ENCODE data around the gene TRPV5.
"Not testable (repeated sequence)": the region's sequence is repeated elsewhere in the genome, so short reads cannot be mapped to it uniquely, and the experiment has no call there.

Gene TRPV5

GRCh38 chr7:142933624-142934023 is at the start of gene TRPV5:
Gene TRPV5, minus strand, starts transcription at chr7:142933746. Its CDS starts 287 bp downstream, at chr7:142933459.
- DNase-seq (ENCODE audit: low read depth in 2 of 2) = no peak

- not testable (repeated sequence) for DNase-seq (ENCODE audit: low read depth in 2 of 2)
Observed at GRCh38 chr7:142978402-142978801, 44.9 kb upstream of the TRPV5 start.

DNA sequence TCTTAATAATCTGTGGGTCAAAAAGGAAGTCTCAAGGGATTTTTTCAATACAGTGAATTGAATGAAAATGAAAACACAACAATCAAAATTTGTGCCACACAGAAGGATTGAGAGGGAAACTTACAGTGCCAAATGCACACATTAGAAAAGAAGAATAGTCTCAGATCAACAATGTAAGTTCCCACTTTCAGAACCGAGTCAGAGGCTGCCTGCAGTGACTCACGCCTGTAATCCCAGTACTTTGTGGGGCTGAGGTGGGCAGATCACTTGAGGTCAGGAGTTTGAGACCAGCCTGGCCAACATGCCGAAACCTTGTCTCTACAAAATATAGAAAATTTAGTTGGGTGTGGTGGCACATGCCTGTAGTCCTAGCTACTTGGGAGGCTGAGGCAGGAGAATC is 41.1 kb upstream of the TRPV5 start:
- DNase-seq (ENCODE audit: low read depth in 2 of 2) = no peak

GRCh38 chr7:142969183-142969582 is 35.6 kb upstream of the TRPV5 start:
- DNase-seq (ENCODE audit: low read depth in 2 of 2) = no peak

- DNase-seq (ENCODE audit: low read depth in 2 of 2) = no peak
Observed at GRCh38 chr7:142968229-142968628, 34.7 kb upstream of the TRPV5 start.

GRCh38 chr7:142964502-142965246 is 31.1 kb upstream of the TRPV5 start:
- DNase-seq (ENCODE audit: low read depth in 2 of 2) = no peak

DNA sequence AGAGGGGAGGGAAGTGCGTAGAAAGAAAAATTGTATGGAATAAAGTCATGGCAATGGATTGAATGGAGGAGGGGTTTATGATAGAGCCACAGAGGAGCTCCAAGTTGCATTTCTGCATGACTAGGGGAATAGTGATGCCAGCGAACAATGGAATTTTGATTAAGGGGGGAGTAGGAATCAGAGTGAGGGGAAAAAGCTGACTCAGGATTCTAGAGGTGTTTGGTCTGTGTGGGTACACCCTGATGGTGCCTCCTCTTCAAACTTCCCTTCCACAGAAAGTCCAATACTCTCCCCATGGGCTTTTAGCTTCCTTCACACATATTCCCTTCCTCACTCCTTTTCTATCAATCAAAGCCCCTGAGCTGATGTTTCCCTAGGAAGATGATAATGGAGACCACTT is 30.4 kb upstream of the TRPV5 start:
- DNase-seq (ENCODE audit: low read depth in 2 of 2) = no peak

DNA sequence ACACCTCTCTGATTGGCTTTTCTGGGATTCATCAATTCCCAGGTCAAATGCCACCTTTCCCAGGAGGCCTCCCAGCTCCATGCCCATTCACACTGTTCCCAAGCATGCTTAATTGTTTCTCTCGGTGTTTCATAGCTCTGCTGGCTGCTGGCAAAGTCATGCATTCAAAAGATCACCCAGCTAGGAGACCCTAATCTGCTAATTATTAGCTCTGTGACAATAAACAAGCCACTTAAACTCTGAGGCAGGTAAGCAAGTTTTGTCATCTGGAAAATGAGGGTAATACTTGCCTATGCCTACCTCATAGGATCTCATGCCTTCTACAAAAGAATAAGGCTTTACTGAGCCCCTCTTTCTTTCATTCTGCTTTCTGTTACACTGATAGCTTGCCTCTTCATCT is 29.4 kb upstream of the TRPV5 start:
- no peak for DNase-seq (ENCODE audit: low read depth in 2 of 2)

DNA sequence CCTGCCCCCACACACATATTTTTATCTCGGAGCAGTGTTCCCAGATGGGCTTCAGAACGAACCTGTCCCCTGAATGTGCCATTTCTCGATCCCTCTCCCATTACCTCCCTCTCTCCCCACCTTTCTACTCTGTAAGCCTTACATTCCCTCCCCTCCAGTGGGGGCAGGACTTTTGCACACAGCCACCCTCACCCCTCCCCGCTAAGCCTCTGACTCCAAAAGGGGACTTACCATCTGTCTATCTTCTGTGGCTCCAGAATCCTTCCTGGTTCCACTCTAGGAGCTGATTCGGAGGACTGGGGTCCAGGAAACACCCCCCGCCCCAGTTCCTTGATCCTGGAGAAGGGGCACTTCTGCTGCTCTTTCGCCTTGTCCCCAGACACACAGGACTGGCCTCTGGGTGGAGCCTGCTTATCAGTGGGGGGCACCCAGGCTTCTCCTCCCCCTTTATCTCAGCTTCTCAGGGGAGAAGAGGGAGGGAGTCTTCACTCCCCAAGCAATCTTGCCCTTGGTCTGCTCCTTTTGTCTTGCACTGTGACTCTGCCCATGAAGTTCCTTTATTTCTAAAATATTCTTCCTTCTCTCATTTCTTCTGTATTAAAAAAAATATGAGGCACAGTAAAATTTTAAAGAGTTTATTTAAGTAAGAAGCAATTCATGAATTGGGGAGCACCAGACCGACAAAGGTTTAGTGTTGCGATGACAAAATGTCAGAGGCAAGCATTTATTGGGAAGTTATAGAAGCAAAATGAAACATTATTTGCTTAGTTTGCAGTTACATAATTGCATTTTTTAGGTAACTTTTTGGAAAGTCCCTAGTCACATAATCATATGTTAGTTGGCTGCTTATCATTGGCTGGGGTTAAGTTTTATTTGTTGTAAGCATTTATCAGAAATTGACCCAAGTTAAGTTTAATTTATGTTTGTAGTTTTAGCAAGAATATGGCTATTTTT is 28.7 kb upstream of the TRPV5 start, which contains the start of gene KEL:
Gene KEL, minus strand, starts transcription at position 391 of the 954 bp plus-strand sequence. Its CDS starts 157 bp downstream, at position 234.
- no peak for DNase-seq (ENCODE audit: low read depth in 2 of 2)

- no peak for DNase-seq (ENCODE audit: low read depth in 2 of 2)
Observed at GRCh38 chr7:142961595-142961972, 28.0 kb upstream of the TRPV5 start.

DNA sequence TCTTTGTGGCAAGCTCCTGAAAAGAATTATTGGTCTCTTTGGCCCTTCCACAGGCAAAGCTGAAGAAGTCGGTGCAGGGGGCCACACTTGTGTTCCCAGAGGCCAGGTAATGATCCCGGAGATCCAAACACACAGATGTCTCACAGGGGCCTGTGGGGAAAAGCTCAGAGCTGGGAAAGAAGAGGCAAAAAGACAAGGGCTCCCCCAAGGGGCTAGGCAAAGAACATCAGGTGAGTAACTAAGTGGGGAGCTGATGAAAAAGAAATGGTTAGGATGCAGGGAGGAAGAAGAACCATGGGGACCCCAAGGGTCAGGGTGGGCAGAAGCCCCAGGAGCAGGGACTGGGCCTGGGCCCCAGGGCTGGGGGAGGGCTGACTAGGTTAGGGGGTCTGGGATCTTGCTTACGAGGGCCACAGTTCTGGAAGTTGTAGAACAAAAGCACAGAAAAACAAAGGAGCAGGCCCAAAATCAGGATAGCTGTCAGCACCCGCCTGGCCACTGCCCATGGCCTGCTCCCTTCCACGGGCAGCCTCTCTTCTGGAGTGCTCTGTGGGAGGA is 27.5 kb upstream of the TRPV5 start:
- DNase-seq (ENCODE audit: low read depth in 2 of 2) = no peak

DNA sequence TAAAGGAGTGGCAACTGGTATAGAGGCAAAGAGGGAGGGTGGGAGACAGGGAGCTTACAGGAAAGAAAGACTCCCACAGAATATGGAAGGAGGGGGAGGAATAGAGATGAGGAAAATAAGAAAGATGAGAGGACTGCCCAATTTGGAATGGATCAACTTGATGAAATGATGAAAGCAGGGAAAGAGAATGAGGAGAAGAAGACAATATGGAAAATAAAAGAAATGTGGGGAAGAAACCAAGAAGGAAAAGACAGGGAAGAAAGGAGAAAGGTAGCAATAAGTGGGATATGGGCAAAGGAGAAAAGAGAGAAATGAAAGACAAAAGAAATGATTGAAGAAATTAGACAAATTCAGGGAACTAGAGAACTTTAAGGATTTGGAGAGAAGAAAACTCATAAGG is 25.7 kb upstream of the TRPV5 start:
- DNase-seq (ENCODE audit: low read depth in 2 of 2) = no peak

GRCh38 chr7:142957723-142958122 is 24.2 kb upstream of the TRPV5 start:
- no peak for DNase-seq (ENCODE audit: low read depth in 2 of 2)

- no peak for DNase-seq (ENCODE audit: low read depth in 2 of 2)
Observed at GRCh38 chr7:142956951-142957623, 23.5 kb upstream of the TRPV5 start.

GRCh38 chr7:142954680-142955268 is 21.2 kb upstream of the TRPV5 start:
- no peak for DNase-seq (ENCODE audit: low read depth in 2 of 2)

- no peak for DNase-seq (ENCODE audit: low read depth in 2 of 2)
Observed at GRCh38 chr7:142950235-142950634, 16.7 kb upstream of the TRPV5 start.

- no peak for DNase-seq (ENCODE audit: low read depth in 2 of 2)
Observed at GRCh38 chr7:142948603-142949002, 15.1 kb upstream of the TRPV5 start.

GRCh38 chr7:142945001-142945400 is 11.5 kb upstream of the TRPV5 start:
- no peak for DNase-seq (ENCODE audit: low read depth in 2 of 2)

DNA sequence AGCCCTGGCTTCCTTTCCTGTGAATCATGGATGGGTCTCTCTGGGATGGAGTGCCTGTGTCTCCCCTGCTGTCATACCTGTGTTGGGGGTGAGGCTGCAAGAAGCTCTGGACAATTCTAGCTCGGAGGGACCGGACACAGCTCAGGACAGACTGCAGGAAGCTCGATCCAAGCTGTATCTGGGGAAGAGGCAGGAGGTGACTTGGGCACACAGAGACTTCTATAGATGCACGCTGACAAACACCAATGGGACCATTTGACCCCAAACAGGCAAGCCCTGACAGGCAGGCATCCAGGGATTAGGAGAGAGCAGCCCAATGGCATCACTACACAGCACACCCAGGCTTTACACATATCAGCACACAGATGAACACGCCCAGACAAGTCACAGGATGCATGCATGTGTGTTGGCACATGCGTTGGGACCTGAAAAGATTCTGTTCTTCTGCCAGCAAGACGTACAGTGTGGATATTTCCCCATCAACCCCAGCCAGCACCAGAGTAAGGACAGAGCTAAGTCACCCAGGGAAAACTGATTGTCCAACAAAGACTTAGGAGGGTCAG is 10.2 kb upstream of the TRPV5 start:
- no peak for DNase-seq (ENCODE audit: low read depth in 2 of 2)

DNA sequence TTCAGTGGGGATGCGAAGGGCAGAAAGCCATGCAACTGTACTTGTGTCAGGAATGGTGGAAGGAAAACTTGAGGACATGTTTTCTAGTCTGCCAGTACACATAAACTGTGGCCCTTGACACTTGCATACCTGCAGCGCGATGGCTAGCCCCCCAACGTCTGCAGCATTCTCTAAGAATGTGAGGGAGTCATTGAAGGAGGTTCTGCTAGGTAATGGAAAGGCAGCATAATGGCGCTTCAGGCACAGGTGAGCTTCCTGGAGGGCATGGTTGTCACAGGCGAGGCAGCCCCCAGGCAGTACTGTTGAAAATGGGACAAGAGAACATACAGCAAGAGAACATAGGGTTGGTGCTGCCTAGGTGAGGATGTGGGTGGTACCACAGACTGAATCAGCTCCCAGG is 9.2 kb upstream of the TRPV5 start:
- DNase-seq (ENCODE audit: low read depth in 2 of 2) = no peak

GRCh38 chr7:142941541-142941940 is 8.0 kb upstream of the TRPV5 start:
- no peak for DNase-seq (ENCODE audit: low read depth in 2 of 2)
